HG03280 (cell line): ENCODE results near the gene ERC1.

Experiments used
- ATAC-seq: cut with Tn5 transposase; IDR thresholded peaks from one replicate; pipeline ENCODE4 v1.9.1; 2021; ENCODE audit warnings: mild to moderate bottlenecking, moderate library complexity; ENCODE audit not compliant: unreplicated experiment

Gene ERC1

DNA sequence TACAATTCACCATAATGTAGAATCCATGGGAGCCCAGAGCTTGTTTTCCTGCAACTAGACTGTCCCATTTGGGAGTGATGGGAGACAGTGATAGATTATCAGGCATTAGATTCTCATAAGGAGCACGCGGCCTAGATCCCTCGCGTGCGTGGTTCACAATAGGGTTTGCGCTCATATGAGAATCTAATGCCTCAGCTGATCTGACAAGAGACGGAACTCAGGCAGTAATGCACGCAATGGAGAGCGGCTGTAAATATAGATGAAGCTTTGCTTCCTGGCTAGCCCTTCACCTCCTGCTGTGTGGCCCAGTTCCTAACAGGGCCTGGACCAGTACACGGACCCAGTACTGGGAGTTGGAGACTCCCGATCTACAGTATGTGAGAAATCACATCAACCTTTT is 476.7 kb downstream of the ERC1 start:
- no peak for ATAC-seq

DNA sequence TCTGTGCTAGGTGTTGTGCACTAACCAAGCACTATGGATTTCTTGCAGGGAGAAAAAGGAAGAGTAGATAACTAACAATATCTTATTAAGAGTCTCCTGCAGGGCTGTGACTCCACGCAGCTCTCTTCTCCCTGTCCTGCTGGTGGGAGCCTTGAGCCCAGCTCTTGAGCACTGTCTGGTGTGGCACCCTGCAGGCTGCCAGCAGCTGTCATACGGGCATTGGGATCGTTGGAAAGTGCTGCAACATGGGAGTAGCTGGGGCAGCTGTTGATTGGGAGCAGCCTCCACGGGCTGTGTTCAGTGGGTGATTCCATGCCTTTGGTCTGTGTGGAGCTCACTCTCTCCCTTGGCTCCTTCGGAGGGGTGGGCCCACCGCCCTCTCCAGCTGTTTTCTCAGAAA is 478.0 kb downstream of the ERC1 start:
- ATAC-seq: no peak

DNA sequence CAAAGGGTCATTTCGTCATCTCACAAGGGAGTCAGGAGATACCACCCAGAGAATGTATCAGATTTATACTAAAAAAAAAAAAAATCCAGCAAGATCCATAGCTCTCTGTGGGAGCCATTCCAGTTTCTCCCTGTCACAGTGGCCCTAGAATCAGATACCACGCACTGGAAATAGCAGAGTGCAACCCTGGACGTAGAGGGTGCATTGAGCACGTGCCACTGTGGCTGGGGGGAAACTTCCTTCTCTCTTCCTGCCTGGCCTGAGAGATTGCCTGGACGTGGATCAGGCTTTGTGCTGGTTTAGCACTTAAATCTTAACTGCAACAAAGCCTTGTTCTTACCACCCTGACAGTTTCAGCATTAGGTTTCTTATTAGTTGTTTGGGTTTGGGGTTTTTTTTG is 479.0 kb downstream of the ERC1 start:
- ATAC-seq: no peak

DNA sequence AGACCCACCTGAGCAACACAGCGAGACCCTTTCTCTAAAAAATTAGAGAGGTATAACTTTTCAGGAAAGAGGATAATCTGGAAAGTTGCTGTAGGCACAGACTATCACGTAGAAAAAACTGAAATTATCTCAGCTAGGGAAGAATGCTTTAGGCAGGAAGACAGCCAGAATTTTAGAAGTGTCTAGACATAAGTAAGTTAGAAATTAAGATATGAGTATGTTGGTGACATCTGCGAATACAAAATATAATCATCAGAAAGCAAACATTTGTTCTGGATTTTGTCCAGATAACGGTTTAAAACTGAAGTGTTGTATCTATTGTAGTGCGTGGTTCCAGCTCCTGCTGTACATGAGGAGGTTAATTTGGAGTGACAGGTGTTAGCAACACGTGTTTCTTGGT is 480.2 kb downstream of the ERC1 start:
- no peak for ATAC-seq

DNA sequence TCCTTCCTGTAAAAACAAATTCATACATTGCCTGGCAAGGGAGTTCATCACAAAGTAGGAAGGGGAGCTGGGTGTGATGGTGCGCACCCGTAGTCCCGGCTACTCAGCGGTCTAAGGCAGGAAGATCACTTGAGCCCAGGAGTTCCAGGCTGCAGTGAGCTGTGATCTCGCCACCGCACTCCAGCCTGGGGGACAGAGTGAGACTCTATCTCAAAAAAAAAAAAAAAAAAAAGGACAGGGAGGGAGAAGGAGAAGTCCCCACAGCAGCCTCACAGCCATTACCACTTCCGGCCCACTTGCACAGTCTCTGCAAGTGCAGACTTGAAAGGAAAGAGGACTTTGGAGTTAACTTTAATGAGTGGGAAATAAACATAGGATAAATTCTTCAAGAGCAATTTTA is 482.4 kb downstream of the ERC1 start:
- no peak for ATAC-seq

DNA sequence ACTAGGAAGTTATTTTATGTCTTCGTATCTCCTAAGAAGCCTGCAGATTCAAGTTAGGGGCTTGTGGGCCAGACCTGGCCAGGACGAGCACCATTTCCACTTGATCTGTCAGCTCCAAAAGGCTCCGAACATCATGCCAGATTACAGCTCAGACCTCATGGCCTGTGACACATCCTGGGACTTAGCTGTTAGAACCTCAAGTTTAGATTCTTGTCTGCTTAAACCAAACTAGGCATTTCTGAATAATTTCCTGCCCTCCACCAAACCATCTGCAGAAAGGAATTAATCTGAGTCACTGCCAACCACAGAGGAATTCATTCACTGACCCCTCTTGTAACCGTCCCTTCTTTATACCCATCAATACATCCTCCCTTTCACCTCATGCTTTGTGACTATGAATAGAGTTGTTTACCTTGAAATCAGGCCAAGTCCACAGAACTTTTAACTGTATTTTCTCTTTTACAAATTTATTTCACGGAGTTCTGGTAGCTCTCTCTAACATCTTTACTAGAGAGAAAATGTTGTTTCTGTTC is 483.1 kb downstream of the ERC1 start:
- ATAC-seq: no peak

DNA sequence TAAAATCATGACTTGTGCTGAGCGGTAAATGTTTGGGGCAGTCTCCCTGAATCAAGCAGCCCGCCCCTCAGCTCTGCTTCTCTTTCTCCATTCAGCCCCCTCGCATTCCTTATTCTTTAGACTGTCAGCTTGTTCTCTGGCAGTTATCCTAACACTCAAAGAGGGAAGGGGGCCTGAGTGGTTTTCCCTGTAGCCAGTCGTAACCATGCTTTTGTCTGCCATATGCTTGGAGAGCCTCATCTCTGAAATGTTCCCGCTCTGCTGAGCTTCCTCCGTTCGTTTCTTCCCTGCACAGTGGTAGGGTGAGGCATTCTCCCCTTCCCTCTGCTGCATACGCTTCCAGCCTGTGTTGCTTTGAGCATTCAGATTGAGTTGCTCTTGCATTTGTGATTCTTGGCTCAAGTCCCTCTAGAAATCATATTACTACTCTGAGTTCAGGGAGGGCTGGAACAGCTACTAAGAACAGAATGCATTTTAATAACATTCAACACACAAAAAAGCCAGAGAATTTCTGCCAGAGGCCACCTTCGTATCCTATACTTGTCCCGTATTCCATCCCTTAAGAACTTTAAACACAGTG is 483.6 kb downstream of the ERC1 start:
- no peak for ATAC-seq

DNA sequence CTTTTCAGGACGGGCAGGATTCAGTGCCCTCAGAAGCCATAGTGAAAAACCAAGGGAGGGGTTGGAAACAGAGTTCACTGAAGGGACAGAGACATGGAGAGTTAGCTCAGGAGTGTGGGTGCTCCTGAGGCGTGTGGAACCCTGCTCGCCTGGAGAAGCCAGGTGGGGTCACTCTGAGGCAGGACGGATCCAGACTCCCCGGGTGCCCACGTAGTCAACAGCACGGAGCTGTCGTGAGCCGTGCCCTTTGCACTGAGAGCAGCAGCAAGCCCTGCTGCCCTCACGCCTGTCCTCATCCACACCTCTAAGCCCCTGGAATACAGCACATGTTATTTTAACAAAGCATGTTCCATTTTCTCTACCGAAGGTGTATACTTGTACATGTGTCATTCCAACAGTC is 488.6 kb downstream of the ERC1 start:
- no peak for ATAC-seq

DNA sequence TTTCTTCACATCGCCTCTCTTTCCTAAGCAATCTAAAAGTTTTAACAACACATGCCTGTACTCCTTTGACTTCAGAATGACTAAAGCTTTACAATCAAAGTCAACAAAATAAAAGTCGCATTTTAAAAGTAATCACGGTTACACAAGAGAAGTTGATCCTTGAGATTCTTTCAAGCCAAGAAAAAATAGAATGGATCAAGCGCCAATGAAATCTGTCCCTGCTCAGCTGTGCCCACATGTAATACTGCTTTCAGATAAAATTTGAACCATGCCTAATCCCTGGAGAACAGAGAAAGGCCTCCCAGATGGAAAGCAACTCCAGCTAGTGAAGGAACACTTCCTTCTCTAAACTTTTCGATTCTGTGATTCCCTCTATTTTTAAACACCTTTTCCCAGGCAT is 490.3 kb downstream of the ERC1 start:
- ATAC-seq: no peak

DNA sequence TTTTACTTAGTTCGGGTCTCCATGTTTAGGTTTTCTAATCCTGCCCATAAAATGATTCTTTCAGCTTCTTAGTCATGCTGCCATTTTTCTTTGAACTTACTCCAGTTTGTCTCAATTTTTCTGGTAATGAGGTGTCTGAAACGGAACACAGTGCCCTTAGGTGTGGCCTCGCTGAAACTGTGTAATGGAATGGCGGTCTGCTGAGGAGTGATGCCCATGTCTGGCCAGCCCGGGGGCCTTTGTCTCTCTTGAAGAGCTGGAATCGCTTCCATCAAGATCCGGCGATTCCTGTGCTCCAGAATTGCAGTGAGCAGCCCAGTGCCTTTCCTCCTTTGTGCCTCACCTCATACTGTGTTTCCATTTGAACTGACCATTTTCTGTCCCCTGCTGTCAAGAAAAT is 490.9 kb downstream of the ERC1 start:
- ATAC-seq: no peak

DNA sequence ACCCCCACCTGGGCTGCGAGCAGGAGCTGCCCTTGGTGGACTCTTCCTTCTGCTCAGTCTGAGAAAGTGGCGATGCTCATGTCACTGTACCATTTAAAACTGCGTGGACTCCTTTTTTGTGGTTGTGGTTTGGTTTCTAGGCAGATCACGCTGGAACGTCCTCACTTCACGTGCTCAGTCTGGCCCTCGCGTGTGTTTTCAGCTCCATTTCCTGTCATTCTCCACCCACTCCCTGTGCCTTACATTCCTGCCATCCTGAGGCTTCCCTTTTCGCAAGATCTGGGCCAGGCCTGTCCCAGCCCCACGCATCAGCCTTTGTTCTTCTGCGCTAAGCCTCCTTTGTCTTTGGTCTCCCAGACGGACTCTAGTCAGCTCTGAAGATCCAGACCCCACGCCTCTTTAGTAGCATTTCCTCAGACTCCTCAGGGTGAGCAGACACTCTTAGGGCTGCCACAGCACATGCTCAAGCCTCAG is 497.9 kb downstream of the ERC1 start:
- ATAC-seq: no peak

DNA sequence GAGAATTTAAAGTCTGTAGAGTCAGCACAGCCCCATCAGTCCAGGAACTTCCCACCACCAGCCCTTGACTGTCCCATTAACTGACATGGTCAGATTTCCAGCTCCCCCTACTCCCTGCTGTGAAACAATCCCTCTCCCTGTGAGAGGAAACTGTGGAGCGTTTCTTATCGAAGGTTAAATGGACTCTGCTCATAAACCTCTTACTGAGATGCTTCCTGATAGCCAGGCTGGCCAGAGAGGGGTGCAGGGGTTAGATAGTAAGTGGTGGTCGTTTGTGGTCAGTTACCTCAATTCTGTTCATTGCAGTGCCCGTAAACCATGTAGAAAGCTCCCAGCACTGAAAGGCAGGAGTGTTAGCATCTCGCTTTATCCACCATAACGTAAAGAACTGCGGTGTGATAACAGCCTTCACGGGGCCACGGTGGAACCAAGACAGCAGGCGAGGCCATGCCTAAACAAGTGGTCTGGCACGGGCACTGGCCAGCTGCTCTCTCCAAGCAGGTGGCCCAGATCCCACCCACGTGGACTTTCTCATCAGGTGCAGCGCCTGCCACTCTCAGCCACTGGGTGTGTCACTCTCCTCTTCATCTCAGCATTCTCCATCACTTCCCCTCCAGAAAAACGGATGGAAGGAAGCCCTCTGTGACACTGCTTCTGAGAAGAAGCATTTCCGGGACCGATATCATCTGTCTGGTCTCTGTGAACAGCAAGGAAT is 501.1 kb downstream of the ERC1 start:
- ATAC-seq: no peak

DNA sequence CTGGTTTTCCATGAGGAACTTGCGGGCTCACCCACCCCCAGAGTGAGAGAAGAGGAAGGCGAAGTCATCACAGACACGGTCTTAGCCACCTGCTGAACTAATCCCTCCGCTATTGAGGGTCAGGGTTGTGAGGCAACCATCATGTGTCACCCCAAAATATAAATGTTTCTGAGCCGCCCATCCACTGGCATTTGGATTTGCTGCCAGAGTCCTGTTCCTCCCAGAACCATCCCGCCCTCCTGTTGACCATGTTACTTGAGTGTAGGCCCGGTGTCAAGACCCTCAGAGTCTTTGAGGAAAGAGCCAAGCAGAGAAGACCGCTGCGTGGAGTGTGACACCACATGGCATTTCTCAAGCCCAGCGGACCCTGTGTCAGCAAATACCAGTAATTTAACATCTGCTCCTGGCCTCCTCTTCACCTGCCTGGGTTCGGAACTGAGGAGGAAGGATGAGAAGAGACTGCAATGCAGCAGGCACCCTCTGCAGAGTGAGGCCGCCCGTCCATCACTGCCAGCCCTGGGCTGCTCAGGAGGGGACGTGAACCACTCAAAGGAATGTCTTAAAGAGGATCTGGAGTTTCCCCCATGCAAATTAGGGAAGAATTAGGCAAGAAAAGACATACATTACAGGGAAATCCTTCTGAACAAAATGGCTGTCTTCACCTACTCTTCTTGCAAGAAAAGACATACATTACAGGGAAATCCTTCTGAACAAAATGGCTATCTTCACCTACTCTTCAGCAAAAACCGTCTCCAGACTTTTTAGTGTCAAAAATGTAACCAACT is 502.9 kb downstream of the ERC1 start:
- no peak for ATAC-seq

DNA sequence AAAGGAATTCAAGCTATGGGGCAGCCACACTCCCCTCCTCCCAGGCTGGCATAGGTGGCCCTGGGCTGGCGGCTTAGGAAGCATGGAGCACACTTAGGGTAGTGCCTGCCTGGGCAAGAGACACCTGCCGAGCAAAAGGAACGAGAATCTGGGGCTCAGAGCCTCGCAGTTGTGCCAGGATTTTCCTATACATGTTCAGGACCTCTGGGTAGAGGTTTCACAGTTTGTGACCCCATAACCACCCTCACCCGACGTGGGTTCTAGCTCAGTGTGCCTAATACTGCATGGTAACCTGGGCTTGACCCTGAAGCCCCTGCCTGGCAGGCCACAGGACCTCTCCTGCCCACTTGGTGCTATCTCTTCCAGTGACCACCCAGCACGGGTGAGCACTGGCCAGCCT is 503.8 kb downstream of the ERC1 start:
- no peak for ATAC-seq

DNA sequence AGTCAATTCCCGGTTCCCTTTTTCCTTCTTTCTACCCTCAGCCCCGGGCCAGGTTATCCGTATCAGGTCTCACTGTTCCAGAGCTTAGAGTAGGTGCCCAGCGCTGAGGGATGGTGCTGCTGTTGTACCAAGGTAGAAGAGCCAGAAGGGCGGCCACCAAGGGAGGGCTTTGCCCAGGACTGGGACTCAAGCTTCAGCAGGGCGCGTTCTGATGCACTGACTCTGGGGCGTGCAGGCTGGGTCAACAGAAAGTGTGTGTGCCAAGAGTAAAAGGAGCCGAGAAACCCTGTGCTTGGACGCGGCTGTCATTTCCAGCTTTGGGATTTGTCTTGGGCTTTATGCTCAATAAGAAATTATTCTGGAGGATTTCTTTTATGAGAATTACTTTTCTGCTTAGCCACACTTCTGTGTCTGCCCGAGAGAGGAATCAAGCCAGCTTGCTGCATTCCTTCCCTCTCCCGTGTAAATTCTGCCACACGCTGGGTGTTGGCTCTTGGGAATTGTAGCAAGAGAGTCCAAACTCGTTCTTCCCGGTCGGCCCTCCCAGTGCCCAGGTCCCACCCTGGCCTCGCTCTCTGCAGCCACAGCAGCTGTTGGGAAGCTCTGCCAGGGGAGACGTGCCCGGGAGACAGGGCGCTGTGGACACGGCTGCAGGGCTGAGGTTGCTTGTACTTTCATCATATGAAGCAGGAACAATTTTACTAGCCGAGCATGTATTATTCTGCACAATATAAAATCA is 505.3 kb downstream of the ERC1 start:
- ATAC-seq: no peak

DNA sequence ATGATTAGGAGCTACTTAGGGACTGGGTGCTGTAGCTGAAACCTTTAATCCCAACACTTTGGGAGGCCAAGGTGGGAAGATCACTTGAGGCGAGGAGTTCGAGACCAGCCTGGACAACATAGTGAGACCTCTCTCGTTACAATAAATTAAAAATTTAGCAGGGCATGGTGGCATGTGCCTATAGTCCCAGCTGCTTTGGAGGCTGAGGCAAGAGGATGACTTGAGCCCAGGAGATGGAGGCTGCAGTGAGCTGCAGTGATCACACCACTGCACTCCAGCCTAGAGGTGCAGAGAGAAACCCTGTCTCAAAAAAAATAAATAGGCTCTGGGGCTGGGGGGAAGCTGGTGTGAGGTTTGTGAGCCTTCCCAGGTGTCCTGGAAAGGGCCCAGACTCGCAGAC is 506.1 kb downstream of the ERC1 start:
- ATAC-seq: no peak

DNA sequence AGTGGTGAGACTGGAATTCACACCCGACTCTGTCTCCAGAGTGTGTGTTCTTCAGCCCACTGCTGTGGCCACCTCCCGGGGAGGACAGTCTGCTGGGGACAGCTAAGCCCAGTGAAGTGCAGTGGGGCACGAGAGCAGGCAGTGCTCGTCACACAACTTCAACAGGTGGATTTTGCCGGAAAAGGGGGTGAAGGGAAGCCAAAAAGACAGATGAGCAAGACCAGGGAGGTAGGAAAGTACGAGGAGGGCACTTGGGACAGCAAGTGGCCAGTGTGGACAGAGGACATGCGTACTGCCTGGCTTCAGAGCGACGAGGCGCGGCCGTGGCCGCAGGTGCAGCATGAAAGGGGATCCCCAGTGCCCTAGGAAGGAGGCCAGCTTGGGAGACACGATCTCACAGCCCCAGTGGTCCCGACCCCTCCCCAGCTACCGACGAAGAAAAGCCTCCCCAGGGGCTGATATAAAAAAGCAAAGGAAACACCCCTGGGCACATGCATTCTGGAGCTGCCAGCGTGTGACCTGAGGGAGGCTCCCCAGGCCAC is 507.2 kb downstream of the ERC1 start:
- no peak for ATAC-seq

DNA sequence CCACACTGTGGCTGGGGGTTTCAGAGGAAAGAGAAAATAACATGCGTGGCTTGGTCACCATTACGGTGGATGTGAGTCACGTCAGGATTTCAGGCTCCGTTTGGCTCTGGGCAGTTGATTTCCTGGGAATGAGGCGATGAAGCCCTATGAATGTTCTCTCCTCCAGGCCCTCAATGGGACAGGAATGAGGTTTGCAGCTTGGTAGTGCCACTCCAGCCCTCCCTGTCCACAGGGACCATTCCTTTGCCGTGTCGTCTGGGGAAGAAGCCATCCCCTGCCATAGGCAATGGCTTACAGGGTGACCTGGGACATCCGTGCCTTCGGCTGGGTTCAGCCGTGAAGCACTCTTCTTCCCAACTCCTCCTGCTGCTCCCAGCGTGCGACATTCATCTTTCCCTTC is 508.3 kb downstream of the ERC1 start:
- no peak for ATAC-seq

DNA sequence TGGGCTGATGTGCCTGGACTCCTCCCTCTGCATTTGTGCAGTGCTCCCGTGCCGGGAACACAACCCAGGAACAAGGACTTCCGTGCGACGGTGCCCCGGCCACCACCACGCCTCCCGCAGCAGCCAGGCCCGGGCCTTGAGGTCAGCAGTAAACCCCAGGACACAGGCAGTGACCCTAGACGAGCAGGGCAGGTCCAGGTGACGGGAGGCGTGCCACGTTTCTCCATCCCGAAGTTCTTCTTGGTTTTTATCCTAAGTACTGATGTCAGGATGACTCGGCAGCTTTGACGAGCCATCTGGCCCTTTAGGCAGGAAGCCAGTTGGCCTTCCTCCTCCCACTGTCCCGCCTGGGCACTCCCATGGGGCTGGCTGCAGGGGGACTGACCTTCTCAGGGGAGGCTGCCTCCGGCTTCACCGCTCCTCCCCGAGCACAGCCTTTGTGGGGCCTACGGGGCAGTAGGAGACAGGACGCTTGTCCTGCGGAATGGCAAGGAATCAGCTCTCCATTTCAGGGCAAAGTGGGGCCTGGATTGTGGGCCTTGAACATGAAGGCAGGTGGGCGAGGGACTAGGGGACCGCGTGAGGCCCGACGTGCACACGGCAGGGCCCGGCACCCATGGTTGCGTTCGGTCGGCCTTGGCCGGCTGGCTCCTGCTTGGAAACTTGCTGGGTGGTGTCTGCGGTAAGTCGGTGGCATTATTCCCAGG is 509.2 kb downstream of the ERC1 start:
- ATAC-seq: no peak

DNA sequence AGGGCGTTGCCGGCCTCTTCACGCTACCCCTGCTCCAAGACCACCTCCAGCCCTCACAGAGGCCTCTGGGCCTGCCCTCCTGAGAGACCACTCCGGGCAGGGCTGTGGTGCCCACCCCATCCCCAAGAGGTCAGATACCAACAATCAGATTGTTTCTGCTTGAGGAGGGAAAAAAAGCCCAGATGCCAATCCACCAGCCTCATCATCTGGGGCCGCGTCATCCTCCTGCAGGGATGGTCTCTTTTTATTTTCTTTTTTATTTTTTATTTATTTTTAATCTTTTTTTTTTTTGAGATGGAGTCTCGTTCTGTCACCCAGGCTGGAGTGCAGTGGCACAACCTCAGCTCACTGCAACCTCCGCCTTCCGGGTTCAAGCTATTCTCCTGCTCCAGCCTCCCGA is 510.0 kb downstream of the ERC1 start:
- no peak for ATAC-seq
